Activated B cell treated with CpG ODN at 0.5 μM for 24 hours (primary cell): ENCODE results near the gene ADARB2. TPM values are rescaled to one million over a fixed set of nuclear protein-coding genes. Genes with fewer than 3 reads are reported as not detected.

Experiments used
- ATAC-seq: fragments of 200-7000 bp; cut with Tn5 transposase; one replicate; pipeline ENCODE4 v1.10.0; 2021; ENCODE audit warnings: low read depth, mild to moderate bottlenecking, moderate library complexity
- CTCF ChIA-PET: fragments of 350-600 bp; sonication (Branson Sonifier 250); formaldehyde crosslinking; loops from one replicate; lab custom pipeline; 2021; ENCODE audit warnings: antibody characterized with exemption; lab: Charles Lee
- POLR2A ChIA-PET: fragments of 350-600 bp; sonication (Branson Sonifier 250); formaldehyde crosslinking; loops from one replicate; lab custom pipeline; 2021; ENCODE audit warnings: antibody characterized with exemption; lab: Charles Lee
- DNase-seq: peaks from one replicate; pipeline ENCODE4 v3.0.0; 2022
- H3K27ac Mint-ChIP-seq: one replicate; pipeline ENCODE4 v1.8.0; 2020; ENCODE audit warnings: mixed read lengths
- H3K27me3 Mint-ChIP-seq: one replicate; pipeline ENCODE4 v1.8.0; 2021; ENCODE audit warnings: mixed read lengths
- H3K36me3 Mint-ChIP-seq: one replicate; pipeline ENCODE4 v1.8.0; 2021; ENCODE audit warnings: low read depth, mixed read lengths
- H3K4me1 Mint-ChIP-seq: one replicate; pipeline ENCODE4 v1.8.0; 2021; ENCODE audit warnings: mixed read lengths
- H3K4me3 Mint-ChIP-seq: one replicate; pipeline ENCODE4 v1.8.0; 2020; ENCODE audit warnings: mild to moderate bottlenecking, mixed read lengths
- H3K9me3 Mint-ChIP-seq: one replicate; pipeline ENCODE4 v1.8.0; 2020; ENCODE audit warnings: mixed read lengths
- intact Hi-C: fragments of 100-400 bp; cut with micrococcal nuclease; formaldehyde crosslinking; loops from one replicate; pipeline ENCODE4 v1.15.1; 2024
- total RNA-seq: library from RNA; stranded (reverse); gene quantifications from 2 replicates; pipeline ENCODE4 v1.2.3, GENCODE V29; 2022
- TF ChIP-seq, protein P1 (sequence below): fragments of 200-600 bp; IDR thresholded peaks from one replicate; pipeline ENCODE4 v1.8.0; 2022; ENCODE audit warnings: antibody characterized with exemption, mild to moderate bottlenecking

The ADARB2 gene
- total RNA-seq, 1 donor from 2014 or later: 0.11 TPM

DNA sequence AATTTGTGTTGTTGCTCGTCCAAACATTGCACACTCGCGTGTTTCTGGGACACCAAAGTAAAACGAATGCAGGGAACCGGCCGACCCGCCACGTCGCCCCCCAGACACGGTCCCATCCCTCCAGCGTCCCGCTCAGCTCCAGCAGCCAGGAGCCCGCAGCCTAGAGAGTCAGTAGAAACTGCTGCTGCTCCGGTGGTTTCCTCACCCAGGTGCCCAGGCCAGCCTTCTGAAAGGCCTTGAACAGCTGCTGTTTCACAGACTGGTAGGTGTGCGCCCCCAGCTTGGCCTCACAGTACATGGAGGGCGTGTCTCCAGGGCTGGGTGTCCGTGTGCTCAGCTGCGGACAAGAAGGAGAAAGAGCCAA lies 554.3 kb downstream of the ADARB2 start:
- ATAC-seq (no peak), DNase-seq (no peak)
- no peaks in the 10 kb centered on the region for H3K4me1 Mint-ChIP-seq
- no peak overlapping the region for H3K4me3 Mint-ChIP-seq
- no peaks in the 10 kb centered on the region for H3K9me3 Mint-ChIP-seq
- ChIA-PET POLR2A (no interaction called here), CTCF (no interaction called here)
- TF ChIP-seq, protein P1, sequence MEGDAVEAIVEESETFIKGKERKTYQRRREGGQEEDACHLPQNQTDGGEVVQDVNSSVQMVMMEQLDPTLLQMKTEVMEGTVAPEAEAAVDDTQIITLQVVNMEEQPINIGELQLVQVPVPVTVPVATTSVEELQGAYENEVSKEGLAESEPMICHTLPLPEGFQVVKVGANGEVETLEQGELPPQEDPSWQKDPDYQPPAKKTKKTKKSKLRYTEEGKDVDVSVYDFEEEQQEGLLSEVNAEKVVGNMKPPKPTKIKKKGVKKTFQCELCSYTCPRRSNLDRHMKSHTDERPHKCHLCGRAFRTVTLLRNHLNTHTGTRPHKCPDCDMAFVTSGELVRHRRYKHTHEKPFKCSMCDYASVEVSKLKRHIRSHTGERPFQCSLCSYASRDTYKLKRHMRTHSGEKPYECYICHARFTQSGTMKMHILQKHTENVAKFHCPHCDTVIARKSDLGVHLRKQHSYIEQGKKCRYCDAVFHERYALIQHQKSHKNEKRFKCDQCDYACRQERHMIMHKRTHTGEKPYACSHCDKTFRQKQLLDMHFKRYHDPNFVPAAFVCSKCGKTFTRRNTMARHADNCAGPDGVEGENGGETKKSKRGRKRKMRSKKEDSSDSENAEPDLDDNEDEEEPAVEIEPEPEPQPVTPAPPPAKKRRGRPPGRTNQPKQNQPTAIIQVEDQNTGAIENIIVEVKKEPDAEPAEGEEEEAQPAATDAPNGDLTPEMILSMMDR: no peak
- peaks cover 3% of the 10 kb centered on the region for H3K27me3 Mint-ChIP-seq
- no peak overlapping the region for H3K27ac Mint-ChIP-seq
- no peaks in the 10 kb centered on the region for H3K36me3 Mint-ChIP-seq
- intact Hi-C loops: no loop called here

DNA sequence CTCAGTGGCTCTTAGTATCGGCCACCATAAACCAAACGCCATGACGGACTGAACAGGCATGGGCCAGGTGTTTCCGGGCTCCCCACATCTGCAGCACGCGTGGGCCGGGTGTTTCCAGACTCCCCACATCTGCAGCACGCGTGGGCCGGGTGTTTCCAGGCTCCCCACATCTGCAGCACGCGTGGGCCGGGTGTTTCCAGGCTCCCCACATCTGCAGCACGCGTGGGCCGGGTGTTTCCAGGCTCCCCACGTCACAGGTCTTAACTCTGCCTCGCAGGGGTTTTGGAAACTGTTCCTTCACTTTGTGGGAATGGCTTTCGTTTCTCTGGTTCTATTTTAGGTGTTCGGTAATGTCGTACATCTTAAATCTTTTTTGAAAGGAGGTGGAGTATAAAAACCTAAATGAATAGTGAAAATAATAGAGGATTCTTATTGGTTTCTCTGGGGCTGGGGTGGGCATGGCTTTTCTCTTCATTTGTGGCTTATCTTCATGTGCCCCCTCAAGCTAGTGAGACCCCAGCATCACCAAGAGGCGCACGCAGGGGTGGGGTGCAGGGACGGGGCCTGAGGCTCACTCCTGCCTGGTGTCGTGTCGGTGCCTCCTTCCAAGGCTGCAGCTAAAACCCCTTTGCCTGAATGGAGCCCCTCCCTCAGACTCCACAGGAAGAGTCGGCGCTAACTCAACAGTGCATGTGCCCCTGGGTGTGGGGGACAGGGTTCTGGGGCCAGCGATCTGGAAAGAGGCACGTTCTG lies 554.9 kb downstream of the ADARB2 start:
- no peak for ATAC-seq
- H3K4me1 Mint-ChIP-seq: no peaks in the 10 kb centered on the region
- peak; percentile 1 for DNase-seq
- no peak overlapping the region for H3K27ac Mint-ChIP-seq
- TF ChIP-seq, protein P1: no peak
- peaks cover 3% of the 10 kb centered on the region for H3K27me3 Mint-ChIP-seq
- H3K36me3 Mint-ChIP-seq: no peaks in the 10 kb centered on the region
- no peaks in the 10 kb centered on the region for H3K9me3 Mint-ChIP-seq
- CTCF ChIA-PET: no interaction called here
- POLR2A ChIA-PET: no interaction called here
- intact Hi-C loops: no loop called here
- no peak overlapping the region for H3K4me3 Mint-ChIP-seq

DNA sequence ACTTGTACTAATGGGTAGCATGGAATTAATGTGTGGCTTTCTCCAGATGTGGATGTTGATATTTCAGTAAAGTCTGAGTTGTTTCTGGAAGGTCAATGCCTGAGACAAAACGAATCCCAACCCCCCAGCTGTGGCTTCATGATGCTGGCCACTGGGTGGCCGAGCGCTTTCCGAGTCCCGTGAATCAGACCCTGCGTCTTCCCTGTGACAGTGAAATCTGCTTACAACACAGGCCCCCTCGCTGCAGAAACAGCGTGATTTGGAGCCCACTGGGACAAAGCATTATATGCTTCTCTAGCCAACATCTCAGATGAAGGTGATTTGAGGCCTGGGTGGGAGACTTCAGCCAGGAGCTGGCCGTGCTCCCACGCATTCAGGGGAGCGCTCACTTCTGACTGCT lies 556.5 kb downstream of the ADARB2 start:
- Mint-ChIP-seq H3K4me1 (no peaks in the 10 kb centered on the region), H3K9me3 (no peaks in the 10 kb centered on the region), H3K4me3 (no peak overlapping the region), H3K27ac (no peak overlapping the region), H3K27me3 (peaks cover 3% of the 10 kb centered on the region), H3K36me3 (no peaks in the 10 kb centered on the region)
- intact Hi-C loops: no loop called here
- TF ChIP-seq, protein P1: no peak
- DNase-seq: peak; percentile 1
- ChIA-PET POLR2A (no interaction called here), CTCF (no interaction called here)
- no peak for ATAC-seq

DNA sequence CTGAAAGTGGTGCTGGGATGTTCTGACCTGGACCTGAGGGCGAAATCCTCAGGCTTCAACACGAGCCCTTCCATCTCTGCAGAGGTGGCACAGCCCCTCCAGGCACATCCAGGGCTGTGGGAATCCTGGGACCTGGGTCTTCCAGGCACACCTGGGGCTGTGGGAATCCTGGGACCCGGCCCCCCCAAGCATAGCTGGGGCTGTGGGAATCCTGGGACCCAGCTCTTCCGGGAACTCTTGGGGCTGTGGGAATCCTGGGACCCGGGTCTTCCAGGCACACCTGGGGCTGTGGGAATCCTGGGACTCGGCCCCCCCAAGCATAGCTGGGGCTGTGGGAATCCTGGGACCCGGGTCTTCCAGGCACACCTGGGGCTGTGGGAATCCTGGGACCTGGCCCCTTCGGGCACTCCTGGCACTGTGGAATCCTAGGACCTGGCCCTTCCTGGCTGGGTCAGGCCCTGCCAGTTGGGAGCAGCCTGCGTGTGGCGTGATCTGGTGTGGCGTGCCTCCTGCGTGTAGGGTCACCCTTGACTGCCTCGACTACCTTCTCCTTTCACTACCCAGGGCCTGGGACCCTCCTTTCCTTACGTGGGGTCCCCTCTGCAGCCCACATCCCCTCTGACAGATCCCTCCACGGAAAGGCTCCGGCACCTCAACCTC lies 557.1 kb downstream of the ADARB2 start:
- intact Hi-C loops: no loop called here
- Mint-ChIP-seq H3K4me3 (no peak overlapping the region), H3K9me3 (no peaks in the 10 kb centered on the region), H3K36me3 (no peaks in the 10 kb centered on the region), H3K27me3 (peaks cover 3% of the 10 kb centered on the region), H3K4me1 (no peaks in the 10 kb centered on the region), H3K27ac (no peak overlapping the region)
- ChIA-PET CTCF (no interaction called here), POLR2A (no interaction called here)
- TF ChIP-seq, protein P1: no peak
- ATAC-seq (no peak), DNase-seq (peak; percentile 3)

DNA sequence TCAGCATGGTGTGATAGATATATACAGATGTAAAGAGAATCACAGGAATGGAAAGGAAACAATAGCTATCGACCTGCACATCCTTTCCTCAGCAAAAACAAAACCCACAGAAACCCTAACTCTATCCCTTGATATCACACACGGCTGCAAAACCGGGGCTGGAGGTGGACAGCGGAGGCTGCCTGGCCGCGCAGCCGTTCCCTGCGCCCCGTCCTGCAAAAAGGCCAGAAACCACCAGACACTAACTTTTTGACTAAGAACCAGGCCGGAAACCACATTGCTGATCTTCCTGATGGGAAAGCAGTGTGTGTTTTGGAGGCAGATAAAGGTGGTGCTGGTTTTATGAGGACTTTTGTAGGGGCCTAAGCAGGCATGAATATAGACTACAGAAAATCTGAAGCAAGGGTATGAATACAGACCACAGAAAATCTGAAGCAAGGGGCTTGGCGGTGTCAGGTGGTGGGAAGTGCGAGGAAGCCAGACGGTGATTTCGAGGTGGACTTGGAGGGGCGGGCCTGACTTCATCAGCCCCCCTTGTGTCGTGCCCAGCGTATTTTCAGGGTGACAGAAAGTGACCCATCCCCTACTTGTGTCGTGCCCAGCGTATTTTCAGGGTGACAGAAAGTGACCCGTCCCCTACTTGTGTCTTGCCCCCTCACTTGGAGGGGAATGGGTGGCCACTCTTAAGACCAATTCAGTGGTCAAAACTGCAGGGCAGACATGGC lies 557.8 kb downstream of the ADARB2 start:
- Mint-ChIP-seq H3K27ac (no peak overlapping the region), H3K9me3 (no peaks in the 10 kb centered on the region), H3K4me3 (no peak overlapping the region), H3K27me3 (peaks cover 3% of the 10 kb centered on the region), H3K4me1 (no peaks in the 10 kb centered on the region), H3K36me3 (no peaks in the 10 kb centered on the region)
- POLR2A ChIA-PET: no interaction called here
- CTCF ChIA-PET: no interaction called here
- no peak for ATAC-seq
- DNase-seq: peak; percentile 9
- TF ChIP-seq, protein P1: no peak
- intact Hi-C loops: no loop called here
